ENCODE measurements around the gene ODAD4. TPM values are rescaled to one million over a fixed set of nuclear protein-coding genes. Genes with fewer than 3 reads are reported as not detected.
A peak's percentile ranks its signal among the peaks of the same experiment; 100 is the strongest.

The ODAD4 gene
- total RNA-seq, 2 donors from 2014 or later, result 0.15 to 0.19 TPM

DNA sequence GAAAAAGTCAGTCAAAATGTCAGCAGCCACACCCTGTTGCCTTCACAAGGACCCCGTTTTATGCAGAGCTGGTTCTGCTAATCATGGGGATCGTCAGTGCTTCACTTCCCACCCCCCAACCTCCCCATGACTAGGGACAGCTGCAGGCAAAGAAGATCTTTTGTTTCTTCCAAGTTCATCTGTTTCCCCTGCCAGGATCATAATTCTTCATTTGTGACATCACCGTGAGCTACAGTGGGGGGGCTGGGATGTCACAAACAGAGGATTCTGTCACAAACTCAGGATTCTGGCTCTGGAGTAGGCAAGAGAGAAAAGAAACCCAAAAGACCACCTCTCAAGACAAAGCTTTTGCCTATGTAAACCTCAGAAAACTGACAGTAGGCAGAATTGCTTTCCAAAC, 62.2 kb downstream of the ODAD4 start:
- Histone ChIP-seq H3K4me3 (no peak overlapping the region), H3K36me3 (peaks cover 37% of the 10 kb centered on the region), H3K27ac (peak overlapping the region; percentile 65), H3K4me1 (no peaks in the 10 kb centered on the region), H3K9me3 (no peaks in the 10 kb centered on the region), H3K9ac (ENCODE audit: low read depth in 2 of 2, low read length in 2 of 2) (no peak overlapping the region), H3K27me3 (no peaks in the 10 kb centered on the region)
- TF ChIP-seq, protein P1, sequence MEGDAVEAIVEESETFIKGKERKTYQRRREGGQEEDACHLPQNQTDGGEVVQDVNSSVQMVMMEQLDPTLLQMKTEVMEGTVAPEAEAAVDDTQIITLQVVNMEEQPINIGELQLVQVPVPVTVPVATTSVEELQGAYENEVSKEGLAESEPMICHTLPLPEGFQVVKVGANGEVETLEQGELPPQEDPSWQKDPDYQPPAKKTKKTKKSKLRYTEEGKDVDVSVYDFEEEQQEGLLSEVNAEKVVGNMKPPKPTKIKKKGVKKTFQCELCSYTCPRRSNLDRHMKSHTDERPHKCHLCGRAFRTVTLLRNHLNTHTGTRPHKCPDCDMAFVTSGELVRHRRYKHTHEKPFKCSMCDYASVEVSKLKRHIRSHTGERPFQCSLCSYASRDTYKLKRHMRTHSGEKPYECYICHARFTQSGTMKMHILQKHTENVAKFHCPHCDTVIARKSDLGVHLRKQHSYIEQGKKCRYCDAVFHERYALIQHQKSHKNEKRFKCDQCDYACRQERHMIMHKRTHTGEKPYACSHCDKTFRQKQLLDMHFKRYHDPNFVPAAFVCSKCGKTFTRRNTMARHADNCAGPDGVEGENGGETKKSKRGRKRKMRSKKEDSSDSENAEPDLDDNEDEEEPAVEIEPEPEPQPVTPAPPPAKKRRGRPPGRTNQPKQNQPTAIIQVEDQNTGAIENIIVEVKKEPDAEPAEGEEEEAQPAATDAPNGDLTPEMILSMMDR (IDR thresholded peaks at IDR 0.05), result no peak
- intact Hi-C loops (cut with DNase I), result no loop called here
- no peak for DNase-seq

DNA sequence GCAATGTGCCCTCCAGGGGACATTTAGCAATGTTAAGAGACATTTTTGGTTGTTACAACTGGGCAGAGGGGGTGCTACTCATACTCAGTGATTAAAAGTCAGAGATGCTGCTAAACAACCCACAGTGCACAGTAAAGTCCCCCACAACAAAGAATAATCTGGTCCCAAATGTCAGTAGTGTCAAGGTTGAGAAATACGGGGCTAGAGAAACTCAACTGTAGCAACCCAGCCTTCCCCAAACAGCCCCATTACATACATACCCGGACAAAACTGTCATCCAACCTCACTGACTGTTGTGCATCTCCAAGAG, 66.4 kb downstream of the ODAD4 start:
- H3K4me1 ChIP-seq, result no peaks in the 10 kb centered on the region
- no peaks in the 10 kb centered on the region for H3K27me3 ChIP-seq
- intact Hi-C loops (cut with DNase I), result no loop called here
- no peak overlapping the region for H3K9ac ChIP-seq (ENCODE audit: low read depth in 2 of 2, low read length in 2 of 2)
- TF ChIP-seq, protein P1 (IDR thresholded peaks at IDR 0.05), result no peak
- H3K27ac ChIP-seq, result no peak overlapping the region
- H3K4me3 ChIP-seq, result no peak overlapping the region
- DNase-seq, result no peak
- peaks cover 29% of the 10 kb centered on the region for H3K36me3 ChIP-seq
- H3K9me3 ChIP-seq, result no peaks in the 10 kb centered on the region

DNA sequence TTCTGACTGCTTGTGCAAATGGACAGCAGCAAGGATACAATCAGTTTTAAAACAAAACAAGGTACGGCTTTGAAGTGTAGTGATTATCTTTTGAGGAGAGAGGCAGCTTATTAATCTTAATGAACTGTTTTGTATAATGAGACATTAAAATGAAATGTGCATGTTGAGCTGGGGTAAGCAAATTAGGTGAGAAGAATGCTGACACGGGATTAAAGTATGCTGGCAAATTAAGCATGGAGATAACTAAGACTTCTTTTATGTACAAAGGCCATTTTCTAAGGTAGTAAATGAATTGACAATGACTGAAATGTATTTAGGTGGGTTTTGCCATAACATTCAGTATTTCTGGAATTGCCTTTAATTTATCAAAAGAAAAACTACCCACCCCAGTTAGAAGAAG, 68.1 kb downstream of the ODAD4 start:
- DNase-seq, result no peak

DNA sequence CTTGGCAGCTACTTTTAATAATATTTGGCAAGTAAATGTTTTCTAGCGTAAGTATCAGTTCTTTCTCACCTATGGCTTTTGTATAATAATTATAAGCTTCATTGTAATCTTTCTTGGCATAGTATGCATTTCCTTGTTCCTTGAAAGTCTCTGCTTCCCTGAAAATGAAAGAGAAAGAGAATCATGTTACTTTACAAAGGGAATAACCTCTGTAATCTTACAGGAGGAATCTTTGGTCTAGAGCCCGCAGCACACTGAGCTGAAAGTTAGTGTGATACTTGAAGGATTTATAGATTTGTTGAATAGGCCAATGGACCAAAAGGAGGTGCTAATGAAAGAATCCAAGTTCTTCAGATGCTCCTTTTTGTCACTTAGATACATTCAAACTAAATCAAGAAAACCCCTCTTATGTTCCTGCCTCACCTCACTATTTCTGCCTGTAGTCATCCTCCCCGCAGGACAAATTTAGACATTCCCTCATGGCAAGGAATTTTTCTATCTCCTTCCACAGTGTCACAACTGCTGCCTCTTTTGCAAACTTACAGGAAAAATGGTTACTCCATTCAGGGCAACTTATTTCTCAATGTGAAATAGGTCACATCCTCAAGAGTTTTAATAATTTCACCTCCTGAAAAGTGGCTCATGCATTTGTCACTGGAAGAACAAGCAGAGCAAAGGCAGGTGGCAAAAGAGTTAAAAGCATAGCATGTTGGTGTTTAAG, 70.2 kb downstream of the ODAD4 start:
- Histone ChIP-seq H3K4me3 (no peak overlapping the region), H3K9ac (ENCODE audit: low read depth in 2 of 2, low read length in 2 of 2) (peak overlapping the region in 1 of 2 donors; percentile 7), H3K4me1 (peaks cover 11% of the 10 kb centered on the region), H3K27me3 (no peaks in the 10 kb centered on the region), H3K9me3 (no peaks in the 10 kb centered on the region), H3K27ac (peak overlapping the region; percentile 63), H3K36me3 (peaks cover 14% of the 10 kb centered on the region)
- DNase-seq, result no peak
- intact Hi-C loops (cut with DNase I), result no loop called here
- TF ChIP-seq, protein P1 (IDR thresholded peaks at IDR 0.05), result no peak

More for the DNA sequence above, 68.1 kb downstream of the ODAD4 start:
- Histone ChIP-seq H3K4me3 (no peak overlapping the region), H3K27me3 (no peaks in the 10 kb centered on the region), H3K4me1 (peaks cover 10% of the 10 kb centered on the region), H3K27ac (no peak overlapping the region), H3K36me3 (peaks cover 16% of the 10 kb centered on the region), H3K9me3 (no peaks in the 10 kb centered on the region), H3K9ac (ENCODE audit: low read depth in 2 of 2, low read length in 2 of 2) (no peak overlapping the region)
- TF ChIP-seq, protein P1 (IDR thresholded peaks at IDR 0.05), result no peak
- intact Hi-C loops (cut with DNase I), result no loop called here

DNA sequence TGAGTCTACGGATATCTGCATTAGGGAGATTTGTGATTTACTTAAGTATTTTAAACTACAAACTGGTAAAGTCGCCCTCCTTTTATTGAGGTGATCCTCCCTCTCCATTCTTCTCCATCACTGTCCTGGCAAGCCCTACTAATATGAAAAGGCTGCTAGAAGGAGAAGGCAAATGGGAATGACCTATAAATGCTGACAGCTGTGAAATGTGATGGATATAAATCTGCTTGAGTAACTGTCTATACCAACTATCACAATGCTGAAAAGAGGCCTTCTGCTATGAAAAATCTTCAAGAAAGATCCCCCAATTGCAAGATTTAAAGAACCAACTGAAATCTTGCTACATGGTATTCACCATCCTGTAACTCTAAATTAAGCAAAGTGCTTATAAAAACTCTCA, 71.3 kb downstream of the ODAD4 start:
- Histone ChIP-seq H3K4me3 (no peak overlapping the region), H3K27me3 (no peaks in the 10 kb centered on the region), H3K4me1 (peaks cover 11% of the 10 kb centered on the region), H3K9me3 (no peaks in the 10 kb centered on the region), H3K36me3 (peaks cover 7% of the 10 kb centered on the region), H3K9ac (ENCODE audit: low read depth in 2 of 2, low read length in 2 of 2) (no peak overlapping the region), H3K27ac (no peak overlapping the region)
- DNase-seq, result no peak
- intact Hi-C loops (cut with DNase I), result no loop called here
- TF ChIP-seq, protein P1 (IDR thresholded peaks at IDR 0.05), result no peak
